ENCODE measurements around the gene CSF1R. TPM values are rescaled to one million over a fixed set of nuclear protein-coding genes. Genes with fewer than 3 reads are reported as not detected.
A peak's percentile ranks its signal among the peaks of the same experiment; 100 is the strongest.
"Not testable (repeated sequence)": the region's sequence is repeated elsewhere in the genome, so short reads cannot be mapped to it uniquely, and the experiment has no call there.

CSF1R gene
- total RNA-seq, 2 experiments from 2014 or later = 0.25 TPM; not detected in 1

GRCh38 chr5:150050172-150050811, 36.1 kb downstream of the CSF1R start:
- Mint-ChIP-seq H3K36me3 (ENCODE audit: low read depth) (peaks cover 82% of the 10 kb centered on the region), H3K4me1 (peaks cover 21% of the 10 kb centered on the region)
- H3K27me3 Mint-ChIP-seq, CTCF ChIA-PET, H3K27ac Mint-ChIP-seq, H3K9me3 Mint-ChIP-seq, H3K4me3 Mint-ChIP-seq, DNase-seq: not testable (repeated sequence)
- POLR2A ChIA-PET = interaction anchor here (1.1 kb wide), 1 partner anchor 50 kb away, joined by 3 read pairs; the partner anchor contains the start of genes HMGXB3 and TIGD6

GRCh38 chr5:150046031-150046430, 40.3 kb downstream of the CSF1R start:
- Mint-ChIP-seq H3K4me3 (no peak overlapping the region), H3K27me3 (no peaks in the 10 kb centered on the region), H3K9me3 (no peaks in the 10 kb centered on the region), H3K27ac (no peak overlapping the region), H3K36me3 (ENCODE audit: low read depth) (peaks cover 81% of the 10 kb centered on the region), H3K4me1 (peaks cover 41% of the 10 kb centered on the region)
- ChIA-PET CTCF (interaction anchor here (1.8 kb wide), 1 partner anchor 12 kb away, joined by 4 read pairs; no protein-coding TSS in a partner anchor), POLR2A (interaction anchor here (1.7 kb wide), 1 partner anchor 9 kb away, joined by 4 read pairs; no protein-coding TSS in a partner anchor)
- peak; percentile 16 for DNase-seq

DNA sequence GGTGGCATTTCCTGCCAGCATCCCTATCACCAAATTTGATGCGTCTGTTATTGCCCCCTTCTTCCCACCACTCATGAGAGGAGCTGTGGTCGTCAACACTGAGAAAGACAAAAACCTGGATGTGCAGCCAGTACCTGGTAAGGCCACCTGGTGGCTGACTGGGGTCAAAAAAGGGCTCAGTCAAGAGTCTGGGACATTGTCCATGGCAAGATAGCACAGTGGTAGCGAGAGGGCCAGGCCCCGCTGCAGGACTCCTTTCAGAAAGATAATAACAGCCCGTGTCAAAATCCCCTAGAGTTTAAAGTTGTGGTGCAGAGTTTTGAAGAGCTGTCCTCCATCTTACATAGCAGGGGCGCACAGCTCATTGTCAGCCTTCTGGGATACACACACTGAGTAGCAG, 40.8 kb downstream of the CSF1R start:
- peaks cover 81% of the 10 kb centered on the region for H3K36me3 Mint-ChIP-seq (ENCODE audit: low read depth)
- H3K27me3 Mint-ChIP-seq = no peaks in the 10 kb centered on the region
- peak; percentile 15 for DNase-seq
- H3K9me3 Mint-ChIP-seq = no peaks in the 10 kb centered on the region
- ChIA-PET POLR2A (interaction anchor here (1.7 kb wide), 1 partner anchor 9 kb away, joined by 4 read pairs; no protein-coding TSS in a partner anchor), CTCF (interaction anchor here (1.8 kb wide), 1 partner anchor 12 kb away, joined by 4 read pairs; no protein-coding TSS in a partner anchor)
- H3K4me1 Mint-ChIP-seq = peaks cover 41% of the 10 kb centered on the region
- no peak overlapping the region for H3K4me3 Mint-ChIP-seq
- no peak overlapping the region for H3K27ac Mint-ChIP-seq

DNA sequence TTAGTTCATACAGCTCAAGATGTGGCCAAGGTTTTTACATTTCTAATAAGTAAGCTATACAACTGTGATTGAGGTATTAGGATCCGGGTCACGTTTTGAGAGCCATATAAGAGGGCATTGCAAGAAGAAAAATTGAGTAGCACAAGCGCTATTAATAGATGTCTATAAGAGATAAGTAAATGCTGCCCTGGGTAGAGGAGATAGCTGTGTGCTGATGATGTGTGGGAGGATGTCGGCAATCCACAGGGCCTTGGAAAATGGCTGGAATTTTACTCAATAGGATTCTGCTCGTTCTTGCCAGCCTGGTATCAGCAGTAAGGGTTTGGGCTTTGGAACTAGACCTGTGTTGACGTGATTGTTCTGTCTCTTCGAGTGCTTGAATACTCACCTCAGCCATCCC, 41.6 kb downstream of the CSF1R start:
- Mint-ChIP-seq H3K4me3 (no peak overlapping the region), H3K36me3 (ENCODE audit: low read depth) (peaks cover 79% of the 10 kb centered on the region), H3K27me3 (no peaks in the 10 kb centered on the region), H3K9me3 (no peaks in the 10 kb centered on the region), H3K27ac (no peak overlapping the region), H3K4me1 (peaks cover 41% of the 10 kb centered on the region)
- DNase-seq = no peak
- ChIA-PET CTCF (interaction anchor here (1.8 kb wide), 1 partner anchor 11 kb away, joined by 4 read pairs; no protein-coding TSS in a partner anchor), POLR2A (interaction anchor here (1.7 kb wide), 1 partner anchor 10 kb away, joined by 4 read pairs; no protein-coding TSS in a partner anchor)

DNA sequence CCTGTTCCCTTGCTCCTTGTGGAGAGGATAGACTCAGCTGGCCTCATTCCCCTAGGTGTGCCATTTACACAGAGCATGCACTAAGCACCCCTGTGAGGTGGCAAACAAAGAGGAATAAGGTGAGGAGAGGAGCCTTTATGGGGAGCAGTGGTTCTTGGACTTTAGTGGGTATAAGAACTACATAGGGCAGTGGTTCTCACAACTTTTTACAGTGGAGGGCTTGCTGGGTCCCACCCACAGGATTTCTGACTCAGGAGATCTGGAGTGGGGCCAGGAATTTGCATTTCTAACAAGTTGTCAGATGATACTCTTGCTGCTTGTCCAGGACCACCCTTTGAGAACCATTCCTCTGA, 42.0 kb downstream of the CSF1R start:
- ChIA-PET POLR2A (no interaction called here), CTCF (interaction anchor here (1.8 kb wide), 1 partner anchor 10 kb away, joined by 4 read pairs; no protein-coding TSS in a partner anchor)
- DNase-seq = no peak
- Mint-ChIP-seq H3K4me3 (no peak overlapping the region), H3K4me1 (peaks cover 39% of the 10 kb centered on the region), H3K9me3 (no peaks in the 10 kb centered on the region), H3K27ac (peak overlapping the region; percentile 75), H3K36me3 (ENCODE audit: low read depth) (peaks cover 78% of the 10 kb centered on the region), H3K27me3 (no peaks in the 10 kb centered on the region)

- H3K27ac Mint-ChIP-seq = peak overlapping the region; percentile 75
- no peak for DNase-seq
- H3K36me3 Mint-ChIP-seq (ENCODE audit: low read depth) = peaks cover 74% of the 10 kb centered on the region
- no peak overlapping the region for H3K4me3 Mint-ChIP-seq
- no peaks in the 10 kb centered on the region for H3K9me3 Mint-ChIP-seq
- H3K4me1 Mint-ChIP-seq = peaks cover 34% of the 10 kb centered on the region
- no peaks in the 10 kb centered on the region for H3K27me3 Mint-ChIP-seq
- POLR2A ChIA-PET = interaction anchor here (1.4 kb wide), 1 partner anchor 14 kb away, joined by 4 read pairs; no protein-coding TSS in a partner anchor
- CTCF ChIA-PET = no interaction called here
These were observed 42.6 kb downstream of the CSF1R start for GRCh38 chr5:150043657-150044328.

DNA sequence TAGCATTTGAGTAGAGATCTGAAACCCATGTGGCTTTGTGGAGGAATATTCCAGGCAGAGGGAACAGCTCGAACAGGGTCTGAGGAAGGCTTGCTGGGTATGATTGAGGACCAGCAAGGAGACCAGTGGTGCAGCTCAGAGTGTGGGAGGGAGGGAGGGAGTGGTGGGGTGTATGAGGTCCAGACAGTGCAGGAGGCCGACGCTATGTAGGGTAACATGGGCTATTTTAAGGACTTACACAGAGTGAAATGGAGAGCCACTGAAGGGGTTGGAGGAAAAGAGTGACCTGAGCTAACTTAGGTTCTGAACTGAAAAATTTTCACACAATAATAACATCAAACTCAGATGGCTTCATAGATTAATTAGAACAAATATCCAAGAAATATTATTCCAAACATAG, 43.9 kb downstream of the CSF1R start:
- Mint-ChIP-seq H3K9me3 (no peaks in the 10 kb centered on the region), H3K4me1 (peaks cover 33% of the 10 kb centered on the region), H3K36me3 (ENCODE audit: low read depth) (peaks cover 72% of the 10 kb centered on the region), H3K27me3 (no peaks in the 10 kb centered on the region), H3K27ac (peak overlapping the region; percentile 6), H3K4me3 (no peak overlapping the region)
- DNase-seq = no peak
- POLR2A ChIA-PET = interaction anchor here (1.4 kb wide), 1 partner anchor 12 kb away, joined by 4 read pairs; no protein-coding TSS in a partner anchor
- CTCF ChIA-PET = interaction anchor here (0.9 to 1.0 kb wide), 2 partner anchors 51 to 60 kb away, joined by 3 to 4 read pairs; no protein-coding TSS in a partner anchor

GRCh38 chr5:150038547-150038946, 47.8 kb downstream of the CSF1R start:
- Mint-ChIP-seq H3K4me1 (peaks cover 13% of the 10 kb centered on the region), H3K27me3 (no peaks in the 10 kb centered on the region), H3K4me3 (no peak overlapping the region), H3K36me3 (ENCODE audit: low read depth) (peaks cover 84% of the 10 kb centered on the region), H3K9me3 (no peaks in the 10 kb centered on the region), H3K27ac (no peak overlapping the region)
- ChIA-PET POLR2A (no interaction called here), CTCF (no interaction called here)
- DNase-seq = no peak

GRCh38 chr5:150036513-150036912, 49.8 kb downstream of the CSF1R start:
- POLR2A ChIA-PET = no interaction called here
- Mint-ChIP-seq H3K9me3 (no peaks in the 10 kb centered on the region), H3K36me3 (ENCODE audit: low read depth) (peaks cover 84% of the 10 kb centered on the region), H3K27ac (no peak overlapping the region), H3K27me3 (no peaks in the 10 kb centered on the region), H3K4me3 (no peak overlapping the region), H3K4me1 (no peaks in the 10 kb centered on the region)
- CTCF ChIA-PET = interaction anchor here (0.6 kb wide), 1 partner anchor 13 kb away, joined by 3 read pairs; no protein-coding TSS in a partner anchor
- DNase-seq = no peak

DNA sequence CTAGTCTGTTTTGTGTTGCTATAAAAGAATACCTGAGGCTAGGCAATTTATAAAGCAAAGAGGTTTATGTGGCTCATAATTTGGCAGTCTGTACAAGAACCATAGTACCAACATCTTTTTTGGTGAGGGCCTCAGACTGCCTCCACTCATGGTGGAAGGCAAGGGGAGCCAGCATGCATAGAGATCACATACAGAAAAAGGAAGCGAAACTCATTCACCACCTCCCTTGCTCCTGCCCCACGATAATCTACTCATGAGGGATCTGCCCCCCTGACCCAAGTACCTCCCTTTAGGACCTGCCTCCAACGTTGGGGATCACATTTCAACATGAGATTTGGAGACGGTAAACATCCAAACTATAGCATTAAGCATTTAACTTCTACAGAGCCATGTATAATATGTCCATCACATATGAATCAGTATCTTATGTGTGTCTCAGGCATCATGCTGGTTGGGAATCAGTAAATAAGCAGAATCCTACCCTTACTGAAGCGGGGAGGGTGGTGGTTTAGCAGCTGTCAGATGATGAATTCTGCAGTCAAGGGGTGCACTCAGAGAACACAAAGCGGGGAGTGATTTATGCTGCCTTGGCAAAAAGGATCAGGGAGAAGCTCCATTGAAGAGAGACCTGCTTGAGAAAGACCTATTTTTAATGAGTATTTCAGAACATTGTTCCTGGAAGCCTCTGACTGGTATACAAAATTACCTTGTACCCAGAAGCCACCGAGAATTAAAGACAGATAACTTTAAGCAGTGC, 51.0 kb downstream of the CSF1R start:
- Mint-ChIP-seq H3K27ac (peak overlapping the region; percentile 28), H3K27me3 (no peaks in the 10 kb centered on the region), H3K36me3 (ENCODE audit: low read depth) (peaks cover 82% of the 10 kb centered on the region), H3K4me1 (no peaks in the 10 kb centered on the region), H3K4me3 (no peak overlapping the region), H3K9me3 (no peaks in the 10 kb centered on the region)
- DNase-seq = no peak
- CTCF ChIA-PET = interaction anchor here (0.9 to 1.6 kb wide), 2 partner anchors 14 to 39 kb away, joined by 3 read pairs; no protein-coding TSS in a partner anchor
- POLR2A ChIA-PET = no interaction called here

DNA sequence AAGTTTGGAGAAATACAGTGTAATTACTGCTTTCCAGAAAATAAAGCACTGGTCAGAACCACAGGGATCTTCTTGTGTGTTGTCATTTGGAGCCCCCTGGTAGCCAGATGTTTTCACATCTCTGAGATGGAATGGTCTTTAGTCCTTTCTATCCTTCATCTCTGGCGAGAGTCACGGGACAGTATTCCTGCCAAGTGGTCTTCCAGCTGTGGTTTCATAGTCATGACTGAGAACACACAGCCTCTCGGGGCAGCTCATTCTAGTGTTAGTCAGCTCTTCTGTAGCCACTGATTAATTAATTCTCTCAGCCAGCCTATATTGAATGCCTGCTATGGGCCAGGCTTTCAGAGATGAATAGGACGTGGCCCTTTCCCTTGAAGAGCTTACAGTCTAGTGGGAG, 51.7 kb downstream of the CSF1R start:
- ChIA-PET POLR2A (no interaction called here), CTCF (interaction anchor here (0.9 to 1.6 kb wide), 3 partner anchors 11 to 38 kb away, joined by 3 to 4 read pairs (median 3); no protein-coding TSS in a partner anchor)
- Mint-ChIP-seq H3K36me3 (ENCODE audit: low read depth) (peaks cover 81% of the 10 kb centered on the region), H3K27ac (no peak overlapping the region), H3K4me1 (no peaks in the 10 kb centered on the region), H3K9me3 (no peaks in the 10 kb centered on the region), H3K27me3 (no peaks in the 10 kb centered on the region), H3K4me3 (no peak overlapping the region)
- DNase-seq = no peak

GRCh38 chr5:150033334-150033733, 53.0 kb downstream of the CSF1R start:
- peaks cover 83% of the 10 kb centered on the region for H3K36me3 Mint-ChIP-seq (ENCODE audit: low read depth)
- no peak overlapping the region for H3K27ac Mint-ChIP-seq
- CTCF ChIA-PET = interaction anchor here (1.4 to 1.6 kb wide), 2 partner anchors 12 to 37 kb away, joined by 3 to 4 read pairs; no protein-coding TSS in a partner anchor

More at GRCh38 chr5:150033334-150033733, 53.0 kb downstream of the CSF1R start:
- Mint-ChIP-seq H3K27me3 (no peaks in the 10 kb centered on the region), H3K4me3 (no peak overlapping the region), H3K9me3 (no peaks in the 10 kb centered on the region), H3K4me1 (no peaks in the 10 kb centered on the region)
- no peak for DNase-seq
- POLR2A ChIA-PET = interaction anchor here (1.2 kb wide), 1 partner anchor 11 kb away, joined by 4 read pairs; no protein-coding TSS in a partner anchor
